ENCODE measurements around the gene UGT2B15. TPM values are rescaled to one million over a fixed set of nuclear protein-coding genes. Genes with fewer than 3 reads are reported as not detected.
"Not testable (repeated sequence)": the region's sequence is repeated elsewhere in the genome, so short reads cannot be mapped to it uniquely, and the experiment has no call there.

Gene UGT2B15
- total RNA-seq: not detected in 2 replicates

GRCh38 chr4:68670479-68670939, at the start of gene UGT2B15:
UGT2B15 (minus strand) TSS chr4:68670652; CDS start chr4:68670618, 34 bp downstream.
- not testable (repeated sequence) for DNase-seq (ENCODE audit: extremely low read depth, low read depth, low spot score)

GRCh38 chr4:68719075-68719473, 48.6 kb upstream of the UGT2B15 start:
- no peak for DNase-seq (ENCODE audit: extremely low read depth, low read depth, low spot score)

GRCh38 chr4:68718447-68719074, 48.1 kb upstream of the UGT2B15 start:
- no peak for DNase-seq (ENCODE audit: extremely low read depth, low read depth, low spot score)

- no peak for DNase-seq (ENCODE audit: extremely low read depth, low read depth, low spot score)
Measured at GRCh38 chr4:68717999-68718398, 47.5 kb upstream of the UGT2B15 start.

- DNase-seq (ENCODE audit: extremely low read depth, low read depth, low spot score): no peak
Measured at GRCh38 chr4:68714400-68714799, 43.9 kb upstream of the UGT2B15 start.

- no peak for DNase-seq (ENCODE audit: extremely low read depth, low read depth, low spot score)
Measured at GRCh38 chr4:68712207-68712606, 41.8 kb upstream of the UGT2B15 start.

GRCh38 chr4:68708566-68708965, 38.1 kb upstream of the UGT2B15 start:
- DNase-seq (ENCODE audit: extremely low read depth, low read depth, low spot score): no peak

- not testable (repeated sequence) for DNase-seq (ENCODE audit: extremely low read depth, low read depth, low spot score)
Measured at GRCh38 chr4:68703168-68703567, 32.7 kb upstream of the UGT2B15 start.

- DNase-seq (ENCODE audit: extremely low read depth, low read depth, low spot score): no peak
Measured at GRCh38 chr4:68700152-68700551, 29.7 kb upstream of the UGT2B15 start.

GRCh38 chr4:68693325-68694075, 23.0 kb upstream of the UGT2B15 start:
- DNase-seq (ENCODE audit: extremely low read depth, low read depth, low spot score): no peak

- DNase-seq (ENCODE audit: extremely low read depth, low read depth, low spot score): no peak
Measured at GRCh38 chr4:68691186-68691585, 20.7 kb upstream of the UGT2B15 start.

- no peak for DNase-seq (ENCODE audit: extremely low read depth, low read depth, low spot score)
Measured at GRCh38 chr4:68683034-68683433, 12.6 kb upstream of the UGT2B15 start.

- DNase-seq (ENCODE audit: extremely low read depth, low read depth, low spot score): not testable (repeated sequence)
Measured at GRCh38 chr4:68681298-68681697, 10.8 kb upstream of the UGT2B15 start.

GRCh38 chr4:68673143-68673542, 2.7 kb upstream of the UGT2B15 start:
- DNase-seq (ENCODE audit: extremely low read depth, low read depth, low spot score): no peak

- DNase-seq (ENCODE audit: extremely low read depth, low read depth, low spot score): not testable (repeated sequence)
Measured at GRCh38 chr4:68671217-68671616, 765 bp upstream of the UGT2B15 start.

GRCh38 chr4:68668537-68669163, 1.8 kb downstream of the UGT2B15 start:
- not testable (repeated sequence) for DNase-seq (ENCODE audit: extremely low read depth, low read depth, low spot score)

GRCh38 chr4:68667551-68667950, 2.9 kb downstream of the UGT2B15 start:
- not testable (repeated sequence) for DNase-seq (ENCODE audit: extremely low read depth, low read depth, low spot score)

GRCh38 chr4:68664721-68665120, 5.7 kb downstream of the UGT2B15 start:
- not testable (repeated sequence) for DNase-seq (ENCODE audit: extremely low read depth, low read depth, low spot score)

- not testable (repeated sequence) for DNase-seq (ENCODE audit: extremely low read depth, low read depth, low spot score)
Measured at GRCh38 chr4:68662836-68663574, 7.4 kb downstream of the UGT2B15 start.

- DNase-seq (ENCODE audit: extremely low read depth, low read depth, low spot score): no peak
Measured at GRCh38 chr4:68658672-68659071, 11.8 kb downstream of the UGT2B15 start.
